Measurements from ENCODE around the gene PIP5K1B. TPM values are rescaled to one million over a fixed set of nuclear protein-coding genes. Genes with fewer than 3 reads are reported as not detected.

Gene PIP5K1B
- total RNA-seq, 1 donor from 2014 or later = 71.9 TPM

GRCh38 chr9:68785965-68786364, 80.9 kb downstream of the PIP5K1B start:
- Histone ChIP-seq H3K36me3 (peaks cover 3% of the 10 kb centered on the region), H3K27me3 (ENCODE audit: low read depth) (no peaks in the 10 kb centered on the region), H3K4me1 (peaks cover 81% of the 10 kb centered on the region), H3K4me3 (no peak overlapping the region), H3K9me3 (replicated peaks) (no peaks in the 10 kb centered on the region), H3K27ac (replicated peaks) (peak overlapping the region; percentile 95)
- TF ChIP-seq CTCF (IDR thresholded peaks at IDR 0.05; ENCODE audit: borderline replicate concordance) = no peak
- intact Hi-C loops (cut with micrococcal nuclease) = no loop called here
- DNase-seq = no peak

DNA sequence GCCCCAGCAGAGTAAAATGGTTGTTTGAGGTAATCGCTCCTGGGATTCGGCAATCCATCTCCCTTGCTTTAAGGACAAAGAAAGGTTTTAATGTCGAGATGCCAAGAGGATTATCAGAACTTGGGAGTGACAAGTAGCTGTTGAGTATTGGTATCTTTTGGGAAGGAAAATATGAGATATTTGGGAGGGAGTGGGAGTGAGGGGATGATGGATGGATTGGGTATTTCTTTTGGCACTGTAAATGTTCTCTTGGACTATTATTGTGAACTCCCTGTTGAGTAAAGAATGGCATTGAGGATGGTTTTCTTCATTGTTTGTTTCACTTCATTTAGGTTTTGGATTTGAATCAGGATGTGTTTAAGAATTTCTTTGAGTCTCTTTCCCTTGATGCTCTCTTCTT, 86.1 kb downstream of the PIP5K1B start:
- intact Hi-C loops (cut with micrococcal nuclease) = no loop called here
- Histone ChIP-seq H3K4me3 (no peak overlapping the region), H3K27ac (replicated peaks) (no peak overlapping the region), H3K27me3 (ENCODE audit: low read depth) (no peaks in the 10 kb centered on the region), H3K4me1 (peaks cover 69% of the 10 kb centered on the region), H3K9me3 (replicated peaks) (no peaks in the 10 kb centered on the region), H3K36me3 (peaks cover 3% of the 10 kb centered on the region)
- TF ChIP-seq CTCF (IDR thresholded peaks at IDR 0.05; ENCODE audit: borderline replicate concordance) = no peak
- DNase-seq = no peak

- intact Hi-C loops (cut with micrococcal nuclease) = no loop called here
- Histone ChIP-seq H3K36me3 (no peaks in the 10 kb centered on the region), H3K4me3 (no peak overlapping the region), H3K4me1 (peaks cover 53% of the 10 kb centered on the region), H3K27ac (replicated peaks) (no peak overlapping the region), H3K9me3 (replicated peaks) (no peaks in the 10 kb centered on the region), H3K27me3 (ENCODE audit: low read depth) (no peaks in the 10 kb centered on the region)
- DNase-seq = no peak
- no peak for TF ChIP-seq CTCF (IDR thresholded peaks at IDR 0.05; ENCODE audit: borderline replicate concordance)
Measured at GRCh38 chr9:68793605-68794343, 88.7 kb downstream of the PIP5K1B start.

DNA sequence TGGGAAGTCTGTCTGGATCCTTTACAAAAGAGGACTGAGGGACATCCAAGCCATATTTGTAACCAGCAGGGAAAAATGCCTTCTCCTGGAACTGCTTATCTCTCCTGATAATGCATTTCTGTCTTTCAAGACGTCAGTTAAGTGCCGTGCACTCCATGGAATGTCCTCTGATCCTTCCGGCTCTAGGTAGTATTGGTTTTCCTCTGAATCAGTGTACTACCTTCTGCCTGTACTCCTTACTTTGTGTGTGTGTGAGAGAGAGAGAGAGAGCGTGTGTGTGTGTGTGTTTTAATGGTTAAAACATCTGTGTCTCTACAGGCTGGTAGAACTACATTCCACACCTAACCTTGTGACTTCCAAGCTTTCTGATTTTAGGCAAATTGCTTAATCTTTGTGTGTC, 89.9 kb downstream of the PIP5K1B start:
- no peak for DNase-seq
- H3K27ac ChIP-seq (replicated peaks) = peak overlapping the region; percentile 38
- intact Hi-C loops (cut with micrococcal nuclease) = no loop called here

DNA sequence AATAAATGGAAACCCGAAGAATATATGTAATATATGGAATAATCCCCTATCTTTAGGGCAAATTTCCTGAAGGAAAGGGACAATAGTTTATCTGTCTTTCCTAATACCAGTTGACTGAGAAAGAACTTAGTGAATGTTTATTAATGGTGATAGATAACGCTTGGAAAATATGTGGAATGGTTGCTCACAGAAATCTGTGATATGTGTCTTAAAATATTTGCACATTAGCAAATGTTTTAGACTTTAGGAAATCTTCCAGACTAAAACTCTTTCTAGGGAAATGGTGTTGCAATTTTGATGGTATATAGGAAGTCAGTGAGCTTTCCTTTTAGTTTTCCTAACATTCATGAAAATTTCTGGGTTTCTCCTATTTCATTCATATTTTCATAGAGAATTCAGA, 90.4 kb downstream of the PIP5K1B start:
- Histone ChIP-seq H3K4me1 (peaks cover 45% of the 10 kb centered on the region), H3K4me3 (no peak overlapping the region), H3K27ac (replicated peaks) (peak overlapping the region; percentile 38), H3K9me3 (replicated peaks) (no peaks in the 10 kb centered on the region), H3K36me3 (no peaks in the 10 kb centered on the region), H3K27me3 (ENCODE audit: low read depth) (no peaks in the 10 kb centered on the region)
- TF ChIP-seq CTCF (IDR thresholded peaks at IDR 0.05; ENCODE audit: borderline replicate concordance) = no peak
- intact Hi-C loops (cut with micrococcal nuclease) = no loop called here
- no peak for DNase-seq

More for the DNA sequence above, 89.9 kb downstream of the PIP5K1B start:
- Histone ChIP-seq H3K9me3 (replicated peaks) (no peaks in the 10 kb centered on the region), H3K4me1 (peaks cover 46% of the 10 kb centered on the region), H3K4me3 (no peak overlapping the region), H3K36me3 (no peaks in the 10 kb centered on the region), H3K27me3 (ENCODE audit: low read depth) (no peaks in the 10 kb centered on the region)
- TF ChIP-seq CTCF (IDR thresholded peaks at IDR 0.05; ENCODE audit: borderline replicate concordance) = no peak

All from left ventricle myocardium inferior (tissue), 1 donor.